LNCaP clone FGC (cell line): ENCODE results near the gene COL15A1.

Experiments used
- DNase-seq: peaks from one replicate; pipeline ENCODE4 v3.0.0-alpha.2; 2011; ENCODE audit warnings: low read depth
- H3K4me3 ChIP-seq: 2 replicates; pipeline ENCODE4 v1.5.1; 2011; ENCODE audit warnings: mild to moderate bottlenecking, low read depth, low read length, control low read depth
- TF ChIP-seq, protein P1 (sequence below): IDR thresholded peaks from 2 replicates; pipeline ENCODE4 v1.5.1; 2012; ENCODE audit warnings: mild to moderate bottlenecking; ENCODE audit not compliant: control insufficient read depth, insufficient read depth; ENCODE audit errors: extremely low read depth

The COL15A1 gene

DNA sequence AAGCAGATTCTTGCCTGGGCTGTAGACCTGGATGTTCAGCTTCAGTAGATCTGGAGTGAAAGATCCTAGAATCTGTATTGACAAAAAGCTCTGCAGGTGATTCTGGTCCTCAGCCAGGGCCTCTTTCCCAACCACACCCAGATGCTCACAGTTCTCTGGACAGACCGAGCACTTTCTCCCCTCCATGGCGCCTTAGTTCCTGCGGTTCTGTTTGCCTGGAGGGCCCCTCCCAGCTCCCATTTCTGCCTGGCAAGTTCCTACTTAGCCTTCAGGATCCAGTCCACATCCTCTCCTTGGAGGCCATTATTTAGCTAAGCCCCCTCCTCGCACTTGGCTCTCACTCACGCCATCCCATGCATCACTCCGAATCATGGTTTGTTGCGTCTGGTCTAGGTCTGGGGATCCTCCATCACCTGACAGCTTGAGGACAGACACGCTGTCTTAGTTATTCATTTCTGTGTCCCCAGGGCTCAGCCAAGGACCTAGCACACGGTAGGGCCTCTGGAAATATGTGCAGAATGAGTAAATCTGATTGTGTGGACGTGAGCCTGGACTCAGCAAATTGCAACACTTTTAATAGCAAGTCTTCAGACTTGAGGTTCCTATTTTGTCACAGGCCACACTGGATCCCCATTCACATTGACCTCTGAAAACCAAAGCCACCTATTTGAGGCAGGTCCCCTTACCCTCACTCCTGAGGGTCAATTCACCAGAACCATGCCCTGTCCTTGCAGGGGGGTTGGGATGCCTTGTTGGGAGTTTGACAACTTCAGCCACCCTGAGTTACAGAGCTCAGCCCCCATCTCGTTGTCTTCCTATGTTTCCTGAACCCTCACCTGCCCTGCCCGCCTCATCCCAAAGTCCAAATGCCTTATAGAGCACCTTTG, 50.7 kb downstream of the COL15A1 start:
- DNase-seq: no peak
- H3K4me3 ChIP-seq: no peak overlapping the region
- TF ChIP-seq, protein P1, sequence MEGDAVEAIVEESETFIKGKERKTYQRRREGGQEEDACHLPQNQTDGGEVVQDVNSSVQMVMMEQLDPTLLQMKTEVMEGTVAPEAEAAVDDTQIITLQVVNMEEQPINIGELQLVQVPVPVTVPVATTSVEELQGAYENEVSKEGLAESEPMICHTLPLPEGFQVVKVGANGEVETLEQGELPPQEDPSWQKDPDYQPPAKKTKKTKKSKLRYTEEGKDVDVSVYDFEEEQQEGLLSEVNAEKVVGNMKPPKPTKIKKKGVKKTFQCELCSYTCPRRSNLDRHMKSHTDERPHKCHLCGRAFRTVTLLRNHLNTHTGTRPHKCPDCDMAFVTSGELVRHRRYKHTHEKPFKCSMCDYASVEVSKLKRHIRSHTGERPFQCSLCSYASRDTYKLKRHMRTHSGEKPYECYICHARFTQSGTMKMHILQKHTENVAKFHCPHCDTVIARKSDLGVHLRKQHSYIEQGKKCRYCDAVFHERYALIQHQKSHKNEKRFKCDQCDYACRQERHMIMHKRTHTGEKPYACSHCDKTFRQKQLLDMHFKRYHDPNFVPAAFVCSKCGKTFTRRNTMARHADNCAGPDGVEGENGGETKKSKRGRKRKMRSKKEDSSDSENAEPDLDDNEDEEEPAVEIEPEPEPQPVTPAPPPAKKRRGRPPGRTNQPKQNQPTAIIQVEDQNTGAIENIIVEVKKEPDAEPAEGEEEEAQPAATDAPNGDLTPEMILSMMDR: no peak

DNA sequence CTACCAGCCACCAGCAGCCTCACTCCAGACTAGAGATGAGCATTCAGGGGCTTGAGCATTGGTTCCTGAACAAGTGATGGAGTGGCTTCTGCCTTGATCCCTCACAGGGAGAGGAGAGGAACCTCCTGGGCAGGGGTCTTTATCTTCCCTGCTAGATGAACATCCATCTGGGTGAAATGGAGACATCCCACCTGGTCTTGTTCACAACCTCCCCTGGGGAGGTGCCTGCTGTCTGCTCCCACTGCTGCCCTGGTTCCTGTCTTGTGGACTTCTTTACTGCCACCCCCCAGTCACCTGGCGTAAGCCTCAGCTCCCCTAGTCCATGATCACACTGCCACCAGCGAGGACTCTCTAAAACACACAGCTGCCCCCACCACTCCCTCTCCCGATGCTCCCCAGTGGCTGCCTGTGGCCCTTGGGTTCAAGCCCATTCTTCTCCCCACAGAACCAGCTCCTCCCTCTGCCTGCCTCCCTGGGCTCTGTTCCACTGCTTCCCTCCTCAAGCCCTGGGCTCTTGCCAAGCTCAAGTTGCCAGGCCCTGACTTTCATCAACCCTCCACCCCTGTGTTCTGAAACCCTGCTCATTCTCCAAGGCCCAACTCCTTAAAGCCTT, 51.5 kb downstream of the COL15A1 start:
- no peak for DNase-seq
- TF ChIP-seq, protein P1: no peak
- no peak overlapping the region for H3K4me3 ChIP-seq

DNA sequence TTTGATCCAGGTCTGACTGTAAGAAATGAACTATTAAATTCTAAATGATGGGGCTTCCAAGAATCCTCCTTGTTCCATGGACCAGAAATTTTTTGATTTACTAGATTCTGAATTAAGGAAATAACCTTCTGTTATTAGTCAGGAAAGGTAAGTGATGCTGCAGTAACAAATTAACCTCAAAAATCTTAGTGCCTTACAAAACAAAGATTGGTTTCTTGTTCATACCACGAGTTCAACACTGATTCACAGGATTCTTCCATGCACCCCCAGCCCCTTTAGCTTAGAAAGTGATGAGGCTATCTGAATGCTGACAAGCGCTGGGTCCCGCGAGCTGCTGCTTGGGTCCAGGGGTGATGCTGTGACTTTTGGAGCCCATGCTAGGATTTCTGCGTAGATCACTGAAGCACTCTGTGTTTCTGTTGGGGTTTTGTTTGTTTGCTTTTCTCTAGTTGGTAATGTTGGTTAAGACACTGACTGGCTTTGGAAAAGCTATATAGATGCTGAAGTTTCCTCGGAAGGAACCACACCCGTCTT, 52.3 kb downstream of the COL15A1 start:
- no peak overlapping the region for H3K4me3 ChIP-seq
- no peak for DNase-seq
- TF ChIP-seq, protein P1: no peak

DNA sequence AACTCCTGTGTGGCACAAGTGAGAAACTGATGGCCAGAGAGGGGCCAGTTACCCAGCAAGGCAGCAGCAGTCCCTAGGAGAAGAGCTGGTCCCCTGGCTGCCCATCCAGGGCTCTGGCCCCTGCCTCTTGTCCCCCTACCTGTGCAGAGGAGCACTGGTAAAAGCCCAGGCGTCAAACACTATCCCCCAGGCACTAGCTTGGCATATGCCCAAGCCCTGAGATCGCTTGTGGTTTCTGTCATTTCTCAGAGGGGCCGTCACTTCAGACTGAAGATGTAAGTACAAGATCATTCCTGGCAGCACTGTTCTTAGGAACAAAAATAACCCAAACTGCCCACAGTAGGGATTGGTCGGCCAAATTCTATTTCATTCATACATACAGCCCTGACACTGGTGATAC, 53.9 kb downstream of the COL15A1 start:
- no peak for DNase-seq
- H3K4me3 ChIP-seq: no peak overlapping the region
- TF ChIP-seq, protein P1: no peak

DNA sequence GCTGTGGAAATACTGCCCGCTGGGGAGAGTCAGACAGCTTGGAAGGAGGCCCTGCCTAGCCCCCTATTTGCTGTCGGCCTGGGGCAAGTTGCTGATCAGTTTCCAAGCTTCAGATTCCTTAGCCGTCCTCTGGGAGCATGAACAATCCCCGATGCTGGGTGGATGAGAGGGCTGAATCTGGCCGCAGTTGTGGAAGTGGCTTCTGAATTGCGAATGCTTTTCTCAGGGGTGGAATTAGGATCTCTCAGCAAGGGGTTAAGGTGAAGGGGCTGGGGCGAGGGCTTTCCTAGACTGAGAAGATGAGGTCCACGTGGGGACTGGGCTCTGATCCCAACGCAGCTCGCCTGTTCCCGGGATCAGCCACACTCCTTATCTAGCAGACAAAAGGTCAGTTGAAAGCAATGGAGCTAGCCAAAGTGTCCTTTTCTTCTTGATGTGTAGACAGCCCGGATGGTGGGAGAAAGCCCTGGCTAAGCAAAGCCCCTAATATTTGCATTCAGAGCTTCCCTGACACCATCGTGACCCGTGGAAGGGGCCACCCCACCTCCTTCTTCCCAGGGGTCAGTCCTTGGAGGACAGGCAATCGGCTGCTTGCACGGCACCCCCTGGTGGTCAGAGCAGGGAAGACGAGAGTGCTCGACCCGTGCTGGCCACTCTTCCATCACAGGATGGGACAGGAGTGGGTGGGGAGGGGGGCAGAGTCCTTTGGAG, 54.9 kb downstream of the COL15A1 start:
- TF ChIP-seq, protein P1: peak; percentile 90
- no peak overlapping the region for H3K4me3 ChIP-seq
- DNase-seq: no peak

DNA sequence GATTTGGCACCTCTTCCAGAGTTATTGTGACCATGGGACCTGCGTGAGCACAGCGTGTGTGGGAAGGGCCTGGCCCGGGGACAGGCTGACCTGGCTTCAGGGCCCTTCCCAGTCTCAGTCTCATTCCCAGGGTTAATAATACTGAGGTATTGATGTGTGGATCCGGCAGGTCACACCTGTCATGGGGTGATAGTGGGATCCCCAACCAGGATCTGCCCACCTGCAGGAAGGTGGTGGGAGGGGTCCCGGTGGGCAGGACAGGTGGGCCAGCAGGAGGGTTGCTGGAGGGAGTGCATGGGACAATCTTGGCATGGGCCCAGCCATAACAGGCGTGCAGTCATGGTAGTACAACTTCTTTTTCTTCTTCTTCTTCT, 55.4 kb downstream of the COL15A1 start:
- H3K4me3 ChIP-seq: no peak overlapping the region
- DNase-seq: no peak
- TF ChIP-seq, protein P1: no peak
